ENCODE results near the gene HP. TPM values are rescaled to one million over a fixed set of nuclear protein-coding genes. Genes with fewer than 3 reads are reported as not detected.

The HP gene
- total and polyA plus RNA-seq, 3 donors from 2014 or later: 0.25 to 35.1 TPM; not detected in 1

DNA sequence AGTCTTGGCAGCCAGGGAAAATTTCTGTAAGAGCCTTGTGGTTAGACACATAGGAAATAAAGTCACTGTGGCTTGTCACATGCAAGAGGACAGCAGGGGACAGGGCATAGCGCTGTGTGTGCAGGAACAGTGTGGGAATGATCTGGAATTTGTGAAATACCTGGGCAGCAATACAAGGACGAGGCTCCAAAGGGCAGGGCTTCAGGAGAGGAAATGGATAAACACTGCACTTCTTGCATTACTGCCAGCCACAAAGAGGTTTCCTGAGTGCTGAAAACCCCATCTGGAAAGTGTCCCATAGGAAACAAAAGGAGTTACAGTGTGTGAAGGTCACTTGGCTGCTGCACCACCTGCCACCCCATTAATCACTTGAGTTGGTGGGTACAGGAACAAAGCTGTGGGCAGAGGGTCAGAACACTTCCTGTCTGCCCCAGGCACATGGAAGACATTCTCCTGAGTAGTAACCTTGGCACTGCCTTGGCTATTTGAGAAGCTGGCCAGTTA lies 12.1 kb upstream of the HP start:
- no peak overlapping the region for H3K27ac ChIP-seq
- H3K27me3 ChIP-seq: no peaks in the 10 kb centered on the region
- DNase-seq: no peak
- H3K9me3 ChIP-seq: no peaks in the 10 kb centered on the region
- TF ChIP-seq POLR2A (IDR thresholded peaks at IDR 0.05): no peak
- TF ChIP-seq, protein P1, sequence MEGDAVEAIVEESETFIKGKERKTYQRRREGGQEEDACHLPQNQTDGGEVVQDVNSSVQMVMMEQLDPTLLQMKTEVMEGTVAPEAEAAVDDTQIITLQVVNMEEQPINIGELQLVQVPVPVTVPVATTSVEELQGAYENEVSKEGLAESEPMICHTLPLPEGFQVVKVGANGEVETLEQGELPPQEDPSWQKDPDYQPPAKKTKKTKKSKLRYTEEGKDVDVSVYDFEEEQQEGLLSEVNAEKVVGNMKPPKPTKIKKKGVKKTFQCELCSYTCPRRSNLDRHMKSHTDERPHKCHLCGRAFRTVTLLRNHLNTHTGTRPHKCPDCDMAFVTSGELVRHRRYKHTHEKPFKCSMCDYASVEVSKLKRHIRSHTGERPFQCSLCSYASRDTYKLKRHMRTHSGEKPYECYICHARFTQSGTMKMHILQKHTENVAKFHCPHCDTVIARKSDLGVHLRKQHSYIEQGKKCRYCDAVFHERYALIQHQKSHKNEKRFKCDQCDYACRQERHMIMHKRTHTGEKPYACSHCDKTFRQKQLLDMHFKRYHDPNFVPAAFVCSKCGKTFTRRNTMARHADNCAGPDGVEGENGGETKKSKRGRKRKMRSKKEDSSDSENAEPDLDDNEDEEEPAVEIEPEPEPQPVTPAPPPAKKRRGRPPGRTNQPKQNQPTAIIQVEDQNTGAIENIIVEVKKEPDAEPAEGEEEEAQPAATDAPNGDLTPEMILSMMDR (IDR thresholded peaks at IDR 0.05): no peak
- no peaks in the 10 kb centered on the region for H3K4me1 ChIP-seq
- H3K36me3 ChIP-seq (ENCODE audit: low read depth, missing control alignments): no peaks in the 10 kb centered on the region
- H3K4me3 ChIP-seq: no peak overlapping the region
- 41 to 55% methylated on average over 2 of the region's 2 CpGs for WGBS, 2 donors
- intact Hi-C loops (cut with DNase I; ENCODE audit: low total_unique reads): no loop called here

DNA sequence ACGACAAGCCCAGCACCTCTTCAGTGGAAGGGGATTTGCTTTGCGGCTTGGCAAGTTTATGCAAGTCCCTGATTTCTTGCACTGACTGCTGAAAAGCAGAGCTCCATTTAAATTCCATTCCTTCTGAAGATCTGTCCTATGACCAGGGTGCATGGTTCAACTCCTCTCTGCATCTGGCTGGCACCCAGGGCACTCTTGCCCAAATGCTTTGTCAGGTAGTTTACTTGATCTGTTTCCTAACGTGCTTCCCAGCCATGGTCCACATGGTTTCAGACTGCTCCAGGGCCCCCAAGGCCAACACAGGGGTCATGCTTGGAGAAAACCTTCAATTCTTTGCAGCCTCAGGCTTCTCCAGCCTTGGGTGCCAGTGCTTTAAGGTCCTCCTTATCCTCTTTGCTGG lies 11.2 kb upstream of the HP start:
- no peaks in the 10 kb centered on the region for H3K27me3 ChIP-seq
- H3K4me1 ChIP-seq: no peaks in the 10 kb centered on the region
- no peak overlapping the region for H3K27ac ChIP-seq
- no peak for DNase-seq
- H3K36me3 ChIP-seq (ENCODE audit: low read depth, missing control alignments): no peaks in the 10 kb centered on the region
- H3K9me3 ChIP-seq: no peaks in the 10 kb centered on the region
- no peak overlapping the region for H3K4me3 ChIP-seq
- 58 to 82% methylated on average over 3 of the region's 3 CpGs for WGBS, 2 donors
- TF ChIP-seq, protein P1 (IDR thresholded peaks at IDR 0.05): no peak
- TF ChIP-seq POLR2A (IDR thresholded peaks at IDR 0.05): no peak
- intact Hi-C loops (cut with DNase I; ENCODE audit: low total_unique reads): no loop called here

DNA sequence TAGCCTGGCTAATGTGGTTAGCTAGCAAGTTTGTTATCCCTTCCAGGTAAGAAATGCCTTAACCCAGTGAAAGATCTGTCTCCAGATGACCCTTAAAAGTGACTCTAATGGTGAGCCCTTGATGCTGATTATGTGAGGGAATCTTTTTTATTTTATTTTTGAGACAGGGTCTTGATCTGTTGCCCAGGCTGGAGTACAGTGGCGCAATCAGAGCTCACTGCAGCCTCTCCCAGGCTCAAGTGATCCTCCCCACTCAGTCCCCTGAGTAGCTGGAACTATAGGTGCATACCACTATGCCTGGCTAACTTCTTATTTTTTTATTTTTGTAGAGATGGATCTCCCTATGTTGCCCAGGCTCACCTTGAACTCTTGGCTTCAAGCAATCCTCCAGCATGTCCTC lies 10.8 kb upstream of the HP start:
- no peaks in the 10 kb centered on the region for H3K4me1 ChIP-seq
- H3K4me3 ChIP-seq: no peak overlapping the region
- TF ChIP-seq POLR2A (IDR thresholded peaks at IDR 0.05): no peak
- TF ChIP-seq, protein P1 (IDR thresholded peaks at IDR 0.05): no peak
- no peak for DNase-seq
- H3K9me3 ChIP-seq: no peaks in the 10 kb centered on the region
- H3K27ac ChIP-seq: no peak overlapping the region
- no peaks in the 10 kb centered on the region for H3K27me3 ChIP-seq
- 100% methylated on average over 1 of the region's 1 CpG for WGBS, 2 donors
- H3K36me3 ChIP-seq (ENCODE audit: low read depth, missing control alignments): no peaks in the 10 kb centered on the region
- intact Hi-C loops (cut with DNase I; ENCODE audit: low total_unique reads): no loop called here

DNA sequence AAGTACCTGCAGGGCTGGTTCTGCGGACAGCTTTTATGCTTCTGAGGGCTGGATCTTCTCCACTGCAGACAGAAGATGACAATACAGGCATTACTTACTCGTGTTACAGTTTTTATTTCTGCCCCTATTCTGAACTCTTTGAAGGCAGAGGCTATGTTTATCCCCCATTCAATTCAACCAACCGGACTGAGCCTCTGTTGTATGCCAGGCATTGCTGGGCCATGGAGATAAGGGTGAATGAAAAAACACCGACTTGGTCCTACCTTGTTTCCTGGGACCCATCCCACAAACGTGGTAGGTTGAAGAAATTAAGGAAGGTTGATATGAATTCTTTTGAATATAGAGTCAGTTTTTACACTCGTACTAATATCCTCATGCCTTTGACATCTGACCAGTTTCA lies 10.0 kb upstream of the HP start:
- no peaks in the 10 kb centered on the region for H3K36me3 ChIP-seq (ENCODE audit: low read depth, missing control alignments)
- intact Hi-C loops (cut with DNase I; ENCODE audit: low total_unique reads): no loop called here
- WGBS, 2 donors: 73 to 78% methylated on average over 6 of the region's 6 CpGs
- H3K4me3 ChIP-seq: no peak overlapping the region
- H3K27ac ChIP-seq: no peak overlapping the region
- no peak for DNase-seq
- TF ChIP-seq, protein P1 (IDR thresholded peaks at IDR 0.05): no peak
- TF ChIP-seq POLR2A (IDR thresholded peaks at IDR 0.05): no peak
- no peaks in the 10 kb centered on the region for H3K27me3 ChIP-seq
- no peaks in the 10 kb centered on the region for H3K4me1 ChIP-seq
- H3K9me3 ChIP-seq: no peaks in the 10 kb centered on the region

DNA sequence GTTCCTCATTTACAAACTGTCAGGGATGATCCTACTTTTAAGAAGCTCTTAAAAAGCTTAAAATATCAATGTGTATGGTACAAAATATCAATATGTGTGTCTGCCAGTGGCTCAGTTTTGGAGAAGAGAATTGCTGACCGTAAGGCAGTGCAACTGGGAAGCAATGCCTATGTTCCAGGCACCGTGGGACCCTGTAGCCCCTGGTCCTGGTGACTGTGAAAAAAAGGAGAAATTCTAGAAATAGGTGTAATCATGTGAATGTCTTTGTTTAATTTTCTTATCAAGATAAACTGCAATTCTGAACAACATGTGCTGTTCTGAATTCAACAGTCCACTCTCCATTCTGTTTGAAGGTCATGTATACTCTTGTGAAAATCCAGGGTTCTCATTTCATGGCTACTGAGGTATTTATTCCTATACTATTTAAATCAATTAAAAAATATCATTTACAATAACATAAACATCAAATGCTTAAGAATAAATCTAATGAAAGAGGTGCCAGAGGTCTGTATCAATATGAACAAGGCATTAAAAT lies 9.4 kb upstream of the HP start:
- WGBS, 2 donors: 68 to 85% methylated on average over 2 of the region's 2 CpGs
- Histone ChIP-seq H3K4me1 (no peaks in the 10 kb centered on the region), H3K27me3 (no peaks in the 10 kb centered on the region), H3K4me3 (no peak overlapping the region), H3K36me3 (ENCODE audit: low read depth, missing control alignments) (no peaks in the 10 kb centered on the region), H3K27ac (no peak overlapping the region), H3K9me3 (no peaks in the 10 kb centered on the region)
- DNase-seq: no peak
- intact Hi-C loops (cut with DNase I; ENCODE audit: low total_unique reads): no loop called here
- TF ChIP-seq, protein P1 (IDR thresholded peaks at IDR 0.05): no peak
- TF ChIP-seq POLR2A (IDR thresholded peaks at IDR 0.05): no peak
